Measurements from ENCODE around the gene NOXO1. TPM values are rescaled to one million over a fixed set of nuclear protein-coding genes. Genes with fewer than 3 reads are reported as not detected.

Gene NOXO1
- total RNA-seq, 2 donors from 2014 or later: 0.42 TPM; not detected in 1

DNA sequence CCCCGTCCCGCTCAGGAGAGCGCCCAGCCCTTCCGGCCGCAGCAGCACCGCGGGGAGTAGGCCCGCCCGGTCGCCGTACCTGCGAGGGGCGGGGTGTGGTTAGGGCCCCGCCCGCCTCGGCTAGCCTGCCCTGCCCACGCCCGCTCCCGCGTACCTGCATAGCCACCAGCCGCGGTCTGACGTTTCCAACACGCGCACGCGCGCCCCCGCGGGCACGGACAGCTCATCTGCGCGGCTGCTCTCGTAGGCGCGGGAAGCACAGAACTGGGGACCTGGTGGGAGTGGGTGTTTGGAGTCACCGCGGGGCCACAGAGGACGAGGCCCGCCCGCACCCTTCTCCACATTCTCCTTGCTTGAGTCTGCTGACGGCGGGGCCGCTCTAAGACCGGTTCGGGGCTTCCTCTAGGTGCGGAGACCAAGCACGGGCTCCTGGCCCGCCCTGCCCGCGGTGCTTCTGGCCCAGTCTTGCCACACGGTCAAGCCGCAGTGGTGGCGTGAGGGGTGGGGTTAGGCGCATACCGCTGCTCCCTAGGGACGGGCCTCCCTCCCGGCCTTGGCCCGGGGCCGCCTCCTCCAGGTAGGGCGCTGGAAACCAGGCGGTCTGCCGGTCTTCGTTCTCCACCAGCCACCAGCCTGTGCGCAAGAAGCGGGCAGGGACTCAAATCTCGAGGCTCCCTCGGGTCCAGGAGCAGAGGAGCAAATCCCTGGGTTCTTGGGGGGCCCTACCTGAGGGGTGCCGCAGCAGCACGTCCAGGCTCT, 1.8 kb downstream of the NOXO1 start:
- Mint-ChIP-seq H3K27me3 (ENCODE audit: insufficient read depth) (peaks cover 41% of the 10 kb centered on the region), H3K9me3 (no peaks in the 10 kb centered on the region), H3K4me1 (peaks cover 5% of the 10 kb centered on the region), H3K36me3 (ENCODE audit: low read depth) (peaks cover 13% of the 10 kb centered on the region), H3K4me3 (peak overlapping the region; percentile 49), H3K27ac (no peak overlapping the region)
- WGBS, 2 experiments (ENCODE audit: insufficient coverage in 1 of 2, insufficient read length in 1 of 2): 16 to 21% methylated on average over 22 to 70 of the region's 70 CpGs
- Histone ChIP-seq H3K9ac (ENCODE audit: extremely low read depth, low read length, poor library complexity, severe bottlenecking) (no peak overlapping the region), H3K9me3 (ENCODE audit: control insufficient read depth, low read length) (no peaks in the 10 kb centered on the region), H3K4me3 (ENCODE audit: low read length) (no peak overlapping the region), H3K36me3 (ENCODE audit: control insufficient read depth, insufficient read depth, low read length) (peaks cover 24% of the 10 kb centered on the region), H3K4me1 (ENCODE audit: control insufficient read depth, insufficient read depth, low read length) (no peaks in the 10 kb centered on the region), H3K27ac (ENCODE audit: low read depth, low read length) (no peak overlapping the region), H3K27me3 (ENCODE audit: control insufficient read depth, insufficient read depth, low read length, poor library complexity, severe bottlenecking) (peaks cover 47% of the 10 kb centered on the region)
- DNase-seq: peak; percentile 89
- TF ChIP-seq, protein P1, sequence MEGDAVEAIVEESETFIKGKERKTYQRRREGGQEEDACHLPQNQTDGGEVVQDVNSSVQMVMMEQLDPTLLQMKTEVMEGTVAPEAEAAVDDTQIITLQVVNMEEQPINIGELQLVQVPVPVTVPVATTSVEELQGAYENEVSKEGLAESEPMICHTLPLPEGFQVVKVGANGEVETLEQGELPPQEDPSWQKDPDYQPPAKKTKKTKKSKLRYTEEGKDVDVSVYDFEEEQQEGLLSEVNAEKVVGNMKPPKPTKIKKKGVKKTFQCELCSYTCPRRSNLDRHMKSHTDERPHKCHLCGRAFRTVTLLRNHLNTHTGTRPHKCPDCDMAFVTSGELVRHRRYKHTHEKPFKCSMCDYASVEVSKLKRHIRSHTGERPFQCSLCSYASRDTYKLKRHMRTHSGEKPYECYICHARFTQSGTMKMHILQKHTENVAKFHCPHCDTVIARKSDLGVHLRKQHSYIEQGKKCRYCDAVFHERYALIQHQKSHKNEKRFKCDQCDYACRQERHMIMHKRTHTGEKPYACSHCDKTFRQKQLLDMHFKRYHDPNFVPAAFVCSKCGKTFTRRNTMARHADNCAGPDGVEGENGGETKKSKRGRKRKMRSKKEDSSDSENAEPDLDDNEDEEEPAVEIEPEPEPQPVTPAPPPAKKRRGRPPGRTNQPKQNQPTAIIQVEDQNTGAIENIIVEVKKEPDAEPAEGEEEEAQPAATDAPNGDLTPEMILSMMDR (conservative IDR thresholded peaks at IDR 0.05): no peak

GRCh38 chr16:1978476-1979120, 2.7 kb downstream of the NOXO1 start:
- Histone ChIP-seq H3K27me3 (ENCODE audit: control insufficient read depth, insufficient read depth, low read length, poor library complexity, severe bottlenecking) (peaks cover 47% of the 10 kb centered on the region), H3K36me3 (ENCODE audit: control insufficient read depth, insufficient read depth, low read length) (peaks cover 24% of the 10 kb centered on the region), H3K9ac (ENCODE audit: extremely low read depth, low read length, poor library complexity, severe bottlenecking) (no peak overlapping the region), H3K4me3 (ENCODE audit: low read length) (no peak overlapping the region), H3K27ac (ENCODE audit: low read depth, low read length) (no peak overlapping the region), H3K4me1 (ENCODE audit: control insufficient read depth, insufficient read depth, low read length) (no peaks in the 10 kb centered on the region), H3K9me3 (ENCODE audit: control insufficient read depth, low read length) (no peaks in the 10 kb centered on the region)
- Mint-ChIP-seq H3K27ac (no peak overlapping the region), H3K4me3 (no peak overlapping the region), H3K9me3 (no peaks in the 10 kb centered on the region), H3K36me3 (ENCODE audit: low read depth) (peaks cover 13% of the 10 kb centered on the region), H3K27me3 (ENCODE audit: insufficient read depth) (peaks cover 41% of the 10 kb centered on the region), H3K4me1 (peaks cover 5% of the 10 kb centered on the region)
- no peak for DNase-seq
- WGBS, 2 experiments (ENCODE audit: insufficient coverage in 1 of 2, insufficient read length in 1 of 2): 76 to 86% methylated on average over 23 to 37 of the region's 37 CpGs
- TF ChIP-seq, protein P1 (conservative IDR thresholded peaks at IDR 0.05): no peak

- peaks cover 13% of the 10 kb centered on the region for H3K36me3 Mint-ChIP-seq (ENCODE audit: low read depth)
- H3K27me3 ChIP-seq (ENCODE audit: control insufficient read depth, insufficient read depth, low read length, poor library complexity, severe bottlenecking): peaks cover 43% of the 10 kb centered on the region
These were observed 3.4 kb downstream of the NOXO1 start for GRCh38 chr16:1977875-1978268.

More at GRCh38 chr16:1977875-1978268, 3.4 kb downstream of the NOXO1 start:
- no peaks in the 10 kb centered on the region for H3K4me1 ChIP-seq (ENCODE audit: control insufficient read depth, insufficient read depth, low read length)
- DNase-seq: no peak
- Mint-ChIP-seq H3K27me3 (ENCODE audit: insufficient read depth) (peaks cover 36% of the 10 kb centered on the region), H3K9me3 (no peaks in the 10 kb centered on the region), H3K4me1 (peaks cover 2% of the 10 kb centered on the region), H3K27ac (no peak overlapping the region), H3K4me3 (no peak overlapping the region)
- TF ChIP-seq, protein P1 (conservative IDR thresholded peaks at IDR 0.05): no peak
- WGBS, 2 experiments (ENCODE audit: insufficient coverage in 1 of 2, insufficient read length in 1 of 2): 94 to 96% methylated on average over 12 to 18 of the region's 18 CpGs
- H3K36me3 ChIP-seq (ENCODE audit: control insufficient read depth, insufficient read depth, low read length): peaks cover 24% of the 10 kb centered on the region
- no peak overlapping the region for H3K9ac ChIP-seq (ENCODE audit: extremely low read depth, low read length, poor library complexity, severe bottlenecking)
- H3K4me3 ChIP-seq (ENCODE audit: low read length): no peak overlapping the region
- H3K9me3 ChIP-seq (ENCODE audit: control insufficient read depth, low read length): no peaks in the 10 kb centered on the region
- H3K27ac ChIP-seq (ENCODE audit: low read depth, low read length): no peak overlapping the region
